ENCODE results near the gene TCF7L2.

The TCF7L2 gene

DNA sequence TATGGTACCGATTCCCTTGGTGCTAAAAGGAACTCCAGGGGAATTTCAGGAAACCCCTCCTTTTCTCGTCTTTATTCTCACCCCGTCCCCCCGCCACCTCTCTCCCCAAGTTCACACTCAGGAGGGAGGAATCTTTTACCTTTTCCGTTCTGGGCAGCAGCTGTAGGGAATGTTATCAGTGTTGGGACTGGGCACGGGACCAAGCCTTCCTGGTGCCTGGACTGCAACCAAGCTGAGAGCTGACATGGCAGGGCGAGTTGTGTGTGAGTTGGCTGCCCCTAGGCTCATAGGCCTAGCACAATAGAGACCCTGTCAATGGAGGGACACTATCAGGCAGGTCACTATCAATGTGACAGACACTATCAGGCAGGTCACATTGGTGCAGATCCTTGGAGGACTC is 121.4 kb downstream of the TCF7L2 start:
- in situ Hi-C loops (cut with MboI; ENCODE audit: low pct_unique_long_range_greater_than_20kb, low sequenced_read_pairs): no loop called here
- DNase-seq: no peak

DNA sequence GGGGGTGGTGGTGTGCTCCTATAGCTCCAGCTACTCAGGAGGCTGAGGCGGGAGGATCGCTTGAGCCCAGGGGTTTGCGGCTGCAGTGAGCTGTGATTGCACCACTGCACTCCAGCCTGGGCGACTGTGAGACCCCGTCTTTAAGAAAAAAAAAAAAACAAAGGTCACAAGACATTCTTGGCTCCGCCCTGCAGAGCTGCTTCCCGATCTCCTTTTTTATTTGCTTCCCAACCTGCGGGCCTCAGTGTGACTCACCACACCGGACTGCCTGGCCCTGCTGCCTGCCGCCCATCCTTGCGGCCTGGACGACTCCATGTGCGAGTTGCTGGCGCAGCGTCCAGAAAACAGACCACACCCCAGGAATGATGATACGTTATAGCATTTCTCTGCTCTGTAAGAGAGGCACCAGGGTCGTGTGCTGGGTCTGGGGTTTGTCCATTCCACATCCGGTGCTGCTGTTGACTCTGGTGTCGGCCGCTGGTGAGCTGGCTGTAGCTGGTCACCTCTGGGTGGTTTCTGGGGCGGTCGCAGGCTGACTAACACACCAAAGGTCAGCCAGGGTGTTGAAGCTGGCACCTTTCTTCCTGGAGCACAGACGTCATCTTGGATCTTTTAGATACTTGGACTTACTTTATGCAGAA is 123.6 kb downstream of the TCF7L2 start:
- in situ Hi-C loops (cut with MboI; ENCODE audit: low pct_unique_long_range_greater_than_20kb, low sequenced_read_pairs): no loop called here
- no peak for DNase-seq

DNA sequence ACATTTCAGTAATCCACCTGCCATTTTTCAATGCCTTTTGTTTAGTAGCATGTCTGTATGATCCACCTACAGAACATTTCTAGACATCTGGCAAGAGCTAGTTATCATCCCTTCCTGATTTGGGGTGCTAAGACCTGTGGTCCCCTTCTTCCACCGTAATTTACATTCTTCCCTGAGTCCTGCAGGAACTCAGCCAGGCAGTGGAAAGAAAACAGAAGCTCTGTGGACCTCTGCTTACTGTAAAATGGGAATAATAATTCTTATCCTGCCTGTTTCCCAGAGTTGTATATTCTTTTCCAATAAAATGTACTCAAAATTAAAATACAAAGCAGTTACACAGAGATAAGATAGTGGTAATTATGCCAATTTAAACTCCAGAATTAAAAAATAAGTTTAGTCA is 126.9 kb downstream of the TCF7L2 start:
- in situ Hi-C loops (cut with MboI; ENCODE audit: low pct_unique_long_range_greater_than_20kb, low sequenced_read_pairs): no loop called here
- DNase-seq: no peak

DNA sequence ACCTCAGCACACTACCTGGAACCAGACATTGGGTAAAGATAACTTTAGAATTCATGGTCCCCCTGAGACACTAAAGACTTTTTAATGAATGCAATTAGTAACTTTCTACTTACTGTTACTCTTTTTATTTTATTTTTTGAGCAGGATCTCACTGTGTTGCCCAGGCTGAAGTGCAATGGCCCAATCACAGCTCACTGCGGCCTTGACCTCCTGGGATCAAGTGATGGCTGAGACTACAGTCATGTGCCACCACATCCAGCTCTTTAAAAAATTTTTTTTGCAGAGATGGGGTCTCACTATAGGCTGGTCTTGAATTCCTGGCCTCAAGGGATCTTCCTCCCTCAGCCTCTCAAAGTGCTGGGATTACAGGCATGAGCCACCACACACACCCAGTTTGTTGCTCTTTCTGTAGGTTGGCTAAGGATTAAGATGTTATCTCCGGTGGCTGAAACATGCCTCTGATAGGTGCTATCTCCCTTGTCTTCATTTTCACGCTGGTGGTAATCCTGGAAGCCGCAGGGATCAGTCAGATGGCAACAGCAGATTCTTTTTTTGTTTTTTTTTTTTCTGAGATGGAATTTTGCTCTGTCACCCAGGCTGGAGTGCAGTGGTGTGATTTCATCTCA is 128.3 kb downstream of the TCF7L2 start:
- no peak for DNase-seq
- in situ Hi-C loops (cut with MboI; ENCODE audit: low pct_unique_long_range_greater_than_20kb, low sequenced_read_pairs): no loop called here

DNA sequence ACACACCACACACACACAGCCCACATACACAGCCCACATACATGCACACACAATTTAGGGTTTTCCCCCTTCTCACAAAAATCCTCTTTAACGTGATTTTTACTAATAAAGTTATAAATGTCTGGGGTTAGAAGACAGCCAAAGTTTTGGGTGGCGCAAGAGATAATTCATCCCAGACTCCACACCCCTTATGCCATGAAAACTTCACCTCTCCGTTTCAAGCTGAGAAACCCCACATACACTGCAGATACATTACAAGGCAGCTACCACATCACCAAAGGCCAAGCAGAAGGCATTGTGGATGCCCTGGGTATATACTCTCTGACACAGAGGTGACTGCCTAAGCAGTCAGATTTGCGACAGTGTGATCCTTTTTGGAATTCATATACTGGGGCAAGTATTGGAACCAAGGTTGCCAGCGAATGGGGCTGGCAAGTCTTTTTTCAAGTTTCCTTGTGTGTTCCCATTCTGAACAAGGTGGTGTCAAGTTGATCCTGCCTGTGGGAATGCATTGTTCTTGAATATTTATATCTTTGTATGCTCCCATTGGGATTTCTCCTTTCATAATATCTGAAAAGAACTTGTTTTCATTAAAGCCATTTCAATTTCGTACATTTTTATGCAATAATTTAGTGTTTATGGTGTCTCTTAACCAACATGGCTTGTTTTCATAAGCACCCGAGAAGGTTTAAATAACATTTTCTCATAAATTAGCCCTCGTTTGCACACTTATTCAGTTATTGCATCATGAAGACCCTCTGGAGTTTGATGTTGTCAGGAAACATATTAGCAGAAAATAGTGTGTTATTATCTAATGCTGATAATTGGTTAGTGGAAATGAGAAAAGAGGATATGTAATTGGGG is 130.2 kb downstream of the TCF7L2 start:
- in situ Hi-C loops (cut with MboI; ENCODE audit: low pct_unique_long_range_greater_than_20kb, low sequenced_read_pairs): no loop called here
- DNase-seq: no peak

DNA sequence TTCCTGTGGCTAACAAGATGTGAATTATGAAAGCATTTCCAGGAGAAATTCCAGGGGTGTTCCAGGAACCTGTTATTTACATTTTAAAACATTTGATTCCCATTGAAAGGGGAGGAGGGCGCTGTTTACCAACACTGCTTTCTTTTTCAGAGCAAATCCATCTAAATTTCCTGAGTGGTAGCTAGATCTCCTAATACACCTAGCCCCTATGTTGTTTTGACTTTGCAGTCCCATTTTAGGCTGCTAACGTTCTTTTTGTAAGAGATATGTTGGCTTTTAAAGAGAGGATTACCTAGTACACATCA is 130.8 kb downstream of the TCF7L2 start:
- in situ Hi-C loops (cut with MboI; ENCODE audit: low pct_unique_long_range_greater_than_20kb, low sequenced_read_pairs): no loop called here
- no peak for DNase-seq

DNA sequence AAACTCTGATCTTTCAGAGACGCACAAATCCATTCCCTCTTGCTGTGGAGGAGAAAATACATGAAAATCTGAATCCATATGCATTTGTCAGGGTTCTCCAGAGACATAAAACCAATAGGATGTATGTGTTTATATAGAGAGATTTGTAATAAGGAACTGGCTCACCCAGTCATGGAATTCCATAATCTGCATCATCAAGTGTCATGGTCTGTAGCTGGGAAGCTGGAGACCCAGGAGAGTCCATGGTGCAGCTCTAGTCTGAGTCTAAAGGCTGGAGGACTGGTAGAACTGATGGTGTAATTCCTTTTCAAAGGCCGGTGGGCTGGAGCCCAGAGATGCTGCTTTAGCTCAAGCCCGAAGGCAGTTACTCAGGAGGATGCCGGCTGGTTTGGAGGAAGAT is 134.0 kb downstream of the TCF7L2 start:
- in situ Hi-C loops (cut with MboI; ENCODE audit: low pct_unique_long_range_greater_than_20kb, low sequenced_read_pairs): no loop called here
- DNase-seq: no peak

DNA sequence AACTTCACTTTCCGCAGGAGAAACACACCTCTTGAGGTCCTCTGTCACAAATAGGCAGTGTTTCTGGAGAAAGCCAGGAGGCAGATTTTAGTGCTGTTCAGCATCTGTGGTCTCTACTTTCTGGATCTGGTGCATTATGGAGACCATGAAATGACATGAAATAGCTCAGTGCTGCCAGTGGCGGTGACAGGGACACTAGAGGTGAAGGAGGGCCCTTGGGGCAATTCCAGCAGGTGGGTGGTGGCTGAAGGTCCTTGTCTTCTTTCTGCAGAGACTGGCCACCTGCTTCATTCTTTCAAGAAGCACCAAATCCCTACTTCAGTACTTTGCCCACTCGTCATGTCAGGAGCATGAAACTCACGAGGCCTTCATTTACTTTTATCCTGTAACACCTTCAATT is 135.7 kb downstream of the TCF7L2 start:
- in situ Hi-C loops (cut with MboI; ENCODE audit: low pct_unique_long_range_greater_than_20kb, low sequenced_read_pairs): no loop called here
- DNase-seq: no peak

DNA sequence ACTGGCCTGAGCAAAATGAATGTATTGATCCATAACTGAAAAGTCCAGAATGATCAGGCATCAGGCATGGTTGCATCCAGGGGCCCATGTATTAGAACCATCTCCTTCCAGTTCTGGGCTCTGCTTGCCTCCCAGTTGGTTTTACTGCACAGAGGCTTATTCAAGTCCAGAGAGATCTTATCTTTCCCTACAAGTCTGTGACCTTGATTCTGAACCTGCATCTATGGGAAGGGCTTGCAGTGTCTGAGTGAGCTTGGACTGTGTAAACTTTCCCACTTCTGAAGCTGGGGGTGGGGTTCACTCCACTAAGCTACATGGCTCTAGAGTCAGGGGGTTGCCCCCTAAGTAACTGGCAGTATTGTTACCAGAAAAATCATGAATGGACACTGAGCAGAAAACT is 136.2 kb downstream of the TCF7L2 start:
- in situ Hi-C loops (cut with MboI; ENCODE audit: low pct_unique_long_range_greater_than_20kb, low sequenced_read_pairs): no loop called here
- DNase-seq: no peak

DNA sequence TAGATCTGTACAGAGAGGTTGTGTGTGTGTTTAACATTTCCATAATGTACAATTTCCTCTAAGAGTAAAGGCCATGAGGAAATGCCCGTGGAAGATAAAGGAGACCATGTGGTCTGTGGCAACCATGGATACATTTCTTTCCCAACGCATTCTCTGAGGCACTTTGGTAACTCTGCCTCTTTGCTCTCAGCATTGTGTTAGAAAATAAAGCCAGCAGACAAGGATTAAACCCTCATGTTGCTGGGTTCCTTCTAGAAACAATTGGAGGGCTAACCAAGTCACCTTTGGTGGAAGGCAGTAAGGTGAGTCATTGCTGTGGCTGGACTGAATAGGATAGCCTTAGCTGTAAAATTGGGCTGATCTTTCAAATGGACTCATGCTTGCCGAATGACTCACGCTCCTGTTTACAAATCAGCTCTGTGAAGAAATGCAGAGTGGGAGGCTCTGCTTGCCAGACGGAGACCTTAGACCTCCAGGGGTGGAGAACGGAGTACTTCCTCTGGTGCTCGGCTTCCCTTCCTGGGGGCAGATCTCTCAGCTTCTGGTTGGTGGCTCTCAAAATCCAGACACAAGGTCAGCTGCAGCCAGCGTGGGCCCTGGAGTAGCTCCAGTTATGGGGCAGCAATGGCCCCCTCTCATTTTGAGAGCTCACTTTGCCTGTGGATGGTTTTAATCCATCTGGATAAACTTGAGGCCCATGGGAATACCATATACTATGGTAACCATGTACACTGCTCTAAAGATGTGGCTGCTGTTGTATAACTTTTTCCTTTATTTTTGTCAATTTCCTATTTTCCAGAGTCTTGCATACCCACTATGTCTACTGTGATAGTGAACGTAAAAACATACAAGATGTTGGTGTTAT is 137.3 kb downstream of the TCF7L2 start:
- DNase-seq: no peak
- in situ Hi-C loops (cut with MboI; ENCODE audit: low pct_unique_long_range_greater_than_20kb, low sequenced_read_pairs): no loop called here

DNA sequence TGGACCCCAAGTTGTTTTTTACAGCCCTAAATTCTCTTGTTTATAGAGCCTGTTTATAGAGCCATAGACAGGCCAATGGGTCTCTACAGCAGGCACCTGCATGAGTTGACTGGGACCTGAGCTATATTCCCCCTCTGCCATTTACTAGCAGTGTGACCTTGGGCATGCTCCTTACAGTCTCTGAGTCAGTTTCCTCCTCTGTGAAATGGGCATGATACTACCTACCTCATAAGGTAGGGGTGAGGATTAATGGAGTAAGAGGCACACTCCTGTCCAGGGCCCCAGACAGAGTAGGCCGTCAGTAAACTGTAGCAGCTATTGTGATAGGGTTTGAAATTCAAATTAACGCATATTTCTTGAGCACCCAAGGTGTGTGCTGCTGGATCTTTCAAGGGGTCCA is 138.1 kb downstream of the TCF7L2 start:
- in situ Hi-C loops (cut with MboI; ENCODE audit: low pct_unique_long_range_greater_than_20kb, low sequenced_read_pairs): no loop called here
- no peak for DNase-seq

DNA sequence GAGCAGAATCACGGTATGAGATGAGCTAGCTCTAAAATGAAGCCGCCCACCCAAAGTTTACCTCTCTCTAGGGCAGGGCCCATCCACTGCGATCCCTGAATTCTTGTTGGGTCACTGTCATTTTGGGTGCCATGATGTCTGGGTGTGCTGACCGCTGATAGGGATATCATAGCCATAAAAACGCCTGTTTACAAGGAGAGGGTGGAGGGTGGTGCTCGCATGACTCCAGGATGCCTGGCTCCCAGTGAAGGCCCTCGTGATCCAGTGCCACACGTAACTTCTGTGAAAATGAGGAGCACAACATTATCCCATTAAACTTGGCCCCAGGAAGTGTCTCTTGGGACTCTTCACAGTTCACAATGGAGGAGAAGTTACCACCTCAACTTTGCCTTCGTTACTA is 139.5 kb downstream of the TCF7L2 start:
- in situ Hi-C loops (cut with MboI; ENCODE audit: low pct_unique_long_range_greater_than_20kb, low sequenced_read_pairs): no loop called here
- no peak for DNase-seq

DNA sequence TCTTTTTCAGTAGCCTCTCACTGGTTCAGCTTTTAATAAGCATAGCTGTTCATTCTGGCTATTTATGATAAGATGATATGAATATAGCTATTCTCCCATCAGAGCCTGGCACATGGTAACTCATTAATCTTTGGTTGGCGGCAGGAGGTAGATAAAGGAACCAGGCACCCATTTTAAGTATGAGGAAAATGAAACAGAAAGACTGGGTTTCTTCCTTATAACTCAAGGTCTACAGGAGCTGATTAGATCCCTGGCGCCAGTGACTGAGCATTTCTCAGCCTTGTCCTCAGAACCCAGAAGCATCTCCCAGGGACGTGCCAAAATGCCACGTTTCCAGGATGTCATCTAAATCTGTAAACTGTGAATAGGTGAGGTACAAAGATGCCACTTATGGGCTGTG is 141.9 kb downstream of the TCF7L2 start:
- no peak for DNase-seq
- in situ Hi-C loops (cut with MboI; ENCODE audit: low pct_unique_long_range_greater_than_20kb, low sequenced_read_pairs): no loop called here

DNA sequence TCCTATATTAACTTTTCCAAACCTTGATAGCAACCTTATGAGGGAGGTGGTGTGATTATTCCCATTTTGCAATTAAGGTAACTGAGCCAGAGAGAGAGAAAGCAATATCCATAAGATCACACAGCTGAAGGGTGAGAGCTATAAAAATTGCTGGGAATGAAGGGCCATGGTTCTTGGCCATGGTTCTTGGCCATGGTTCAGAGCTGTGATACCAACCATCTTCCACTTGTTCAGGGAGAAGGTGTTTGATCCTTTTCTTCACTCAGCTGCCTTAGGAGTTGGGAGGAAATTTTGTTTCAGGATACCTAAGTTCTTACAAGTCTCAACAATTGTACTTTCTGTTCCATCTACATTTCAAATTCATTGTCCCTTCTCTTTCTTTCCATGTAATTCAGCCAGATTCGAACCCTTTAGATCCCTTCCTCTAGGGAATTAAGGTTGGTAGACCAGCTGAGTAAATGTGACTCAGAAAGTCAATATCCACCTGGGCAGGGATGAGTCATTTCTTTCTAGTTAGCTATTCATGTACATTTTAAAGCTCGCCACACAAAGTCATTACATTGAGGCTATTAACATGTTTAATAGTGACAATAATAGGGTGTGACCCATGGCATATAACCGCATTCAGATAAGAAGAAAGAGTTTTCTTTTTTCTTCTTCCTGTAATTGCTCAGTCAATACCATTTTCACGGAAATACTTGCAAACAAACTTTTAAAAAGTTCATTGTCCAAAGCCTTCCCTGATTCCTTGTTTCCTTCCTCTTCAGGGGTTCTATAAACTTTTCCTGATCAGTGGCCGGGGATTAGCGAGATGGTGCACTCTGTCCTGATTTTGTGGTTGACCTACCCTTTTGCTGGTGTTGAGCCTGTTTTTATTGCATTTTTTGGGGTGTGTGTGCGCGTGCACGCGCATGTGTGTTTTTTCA is 143.4 kb downstream of the TCF7L2 start:
- in situ Hi-C loops (cut with MboI; ENCODE audit: low pct_unique_long_range_greater_than_20kb, low sequenced_read_pairs): no loop called here
- DNase-seq: no peak

DNA sequence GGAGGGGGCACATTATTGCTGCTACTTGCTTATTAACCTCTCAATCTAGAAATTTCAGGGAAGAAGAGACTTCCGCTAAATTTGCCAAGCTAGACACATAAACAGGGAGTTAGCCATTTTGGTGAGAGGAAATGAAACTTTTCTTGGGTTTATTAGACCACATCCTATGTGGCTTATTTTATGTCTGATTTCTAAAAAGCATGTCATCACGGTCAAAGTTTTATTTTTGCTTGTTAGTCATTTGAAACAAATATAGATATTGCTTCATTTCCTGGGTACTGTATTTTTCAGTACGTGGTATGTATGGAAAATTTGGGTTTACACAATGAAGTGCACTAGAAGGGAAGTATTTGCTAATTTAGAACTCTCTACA is 144.1 kb downstream of the TCF7L2 start:
- in situ Hi-C loops (cut with MboI; ENCODE audit: low pct_unique_long_range_greater_than_20kb, low sequenced_read_pairs): no loop called here
- peak; percentile 32 for DNase-seq

DNA sequence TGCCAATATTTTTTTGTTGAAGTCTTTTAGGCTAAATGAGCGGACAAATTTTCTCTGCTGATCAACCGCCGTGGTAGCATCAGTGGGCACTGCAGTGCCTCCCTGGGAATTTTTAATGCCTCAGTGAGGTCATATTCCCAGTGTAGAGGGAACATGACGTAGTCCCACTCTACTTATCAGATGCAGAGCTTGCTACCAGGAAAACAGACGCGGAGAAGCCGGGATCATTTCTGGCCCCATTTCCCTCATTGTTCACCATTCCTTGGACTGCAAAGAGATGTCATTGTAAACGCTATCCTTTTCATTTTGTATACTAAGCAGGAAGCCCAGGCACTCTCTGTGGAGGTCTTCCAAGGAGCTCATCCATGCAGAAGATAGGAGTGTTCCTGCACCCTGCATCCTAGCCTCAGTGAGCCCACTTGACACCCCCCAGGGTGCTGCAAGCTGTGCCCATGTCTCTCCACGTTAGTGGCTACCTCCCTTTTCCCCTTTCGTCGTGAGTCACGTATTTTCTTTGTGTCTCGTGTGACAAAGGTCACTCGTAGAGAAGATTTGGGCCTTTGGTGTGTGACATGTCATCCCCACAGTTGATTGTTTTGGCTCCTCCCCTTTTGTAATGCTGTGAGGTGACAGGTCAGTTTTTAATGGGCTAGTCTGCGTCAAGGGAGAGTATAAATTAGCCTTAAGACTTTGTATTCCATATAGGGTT is 145.5 kb downstream of the TCF7L2 start:
- no peak for DNase-seq
- in situ Hi-C loops (cut with MboI; ENCODE audit: low pct_unique_long_range_greater_than_20kb, low sequenced_read_pairs): no loop called here

DNA sequence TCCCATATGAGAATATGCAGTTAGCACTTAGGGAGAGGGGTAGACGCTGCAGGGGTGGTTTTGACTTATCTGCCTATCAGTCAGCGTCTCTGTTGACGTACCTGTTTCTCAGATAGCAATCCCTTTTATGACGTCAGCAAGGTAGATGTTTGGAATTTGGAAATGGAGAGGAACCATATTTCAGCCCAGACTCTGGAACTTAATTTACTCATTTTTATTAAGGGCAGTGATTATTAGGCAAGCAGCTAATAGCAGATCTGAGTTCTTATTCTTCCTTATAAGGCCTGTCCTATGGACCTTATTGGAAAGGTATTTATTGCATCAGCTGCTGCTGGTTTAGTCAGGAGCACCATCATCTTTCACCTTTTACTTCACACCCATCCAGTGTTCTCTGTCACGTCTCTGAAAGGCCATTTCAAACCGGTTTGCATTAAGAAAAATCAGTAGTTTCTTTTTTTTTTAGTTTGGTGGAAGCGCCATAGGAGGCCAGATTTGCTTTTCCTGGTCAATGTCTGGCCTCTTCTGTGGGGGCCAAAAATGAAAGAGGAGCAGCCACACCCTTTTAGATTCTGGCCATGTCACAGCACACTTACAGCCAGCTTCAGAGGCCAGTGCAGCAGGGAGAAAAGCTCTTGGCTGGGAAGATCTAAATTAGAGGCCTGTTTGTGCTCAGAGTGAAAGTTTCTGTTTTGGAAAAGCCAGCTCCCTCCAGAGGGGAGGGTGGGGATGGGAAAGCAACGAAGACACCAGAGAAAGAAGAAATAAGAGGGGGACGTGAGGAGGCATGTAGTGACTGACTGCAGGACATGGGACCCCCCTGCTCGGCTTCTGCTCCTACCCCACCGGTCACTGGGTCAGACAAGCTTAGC is 146.3 kb downstream of the TCF7L2 start:
- DNase-seq: no peak
- in situ Hi-C loops (cut with MboI; ENCODE audit: low pct_unique_long_range_greater_than_20kb, low sequenced_read_pairs): no loop called here

All from KBM-7 (cell line).